ENCODE data around the gene ENDOG.
"Not testable (repeated sequence)": the region's sequence is repeated elsewhere in the genome, so short reads cannot be mapped to it uniquely, and the experiment has no call there.

The ENDOG gene

DNA sequence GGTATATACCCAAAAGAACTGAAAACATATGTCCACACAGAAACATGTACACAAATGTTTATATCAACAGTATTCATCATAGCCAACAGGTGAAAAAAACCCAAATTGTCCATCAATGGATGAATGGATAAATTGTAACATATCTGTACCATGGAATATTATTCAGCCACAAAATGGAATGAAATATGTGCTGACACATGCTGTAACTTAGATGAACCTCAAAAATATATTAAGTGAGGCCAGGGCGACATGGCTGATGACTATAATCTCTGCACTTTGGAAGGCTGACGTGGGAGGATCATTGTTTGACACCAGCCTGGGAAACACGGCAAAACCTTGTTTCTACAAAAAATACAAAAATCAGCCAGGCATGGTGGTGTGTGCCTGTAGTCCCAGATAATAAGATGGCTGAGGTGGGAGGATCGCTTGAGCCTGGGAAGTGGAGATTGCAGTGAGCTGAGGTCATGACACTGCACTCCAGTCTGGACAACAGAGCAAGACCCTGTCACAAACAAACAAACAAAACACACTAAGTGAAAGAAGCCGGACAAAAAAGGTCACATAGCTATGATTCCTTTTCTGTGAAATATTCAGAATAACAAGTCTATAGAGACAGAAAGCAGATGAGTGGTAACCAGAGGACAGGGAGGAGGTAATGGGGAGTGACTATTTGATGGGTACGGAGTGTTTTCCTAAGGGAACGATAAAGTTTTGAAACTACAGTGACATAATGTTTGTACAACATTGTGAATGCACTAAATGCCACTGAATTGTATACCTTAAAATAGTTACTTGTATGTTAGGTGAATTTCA is 52.0 kb downstream of the ENDOG start:
- DNase-seq, result no peak

DNA sequence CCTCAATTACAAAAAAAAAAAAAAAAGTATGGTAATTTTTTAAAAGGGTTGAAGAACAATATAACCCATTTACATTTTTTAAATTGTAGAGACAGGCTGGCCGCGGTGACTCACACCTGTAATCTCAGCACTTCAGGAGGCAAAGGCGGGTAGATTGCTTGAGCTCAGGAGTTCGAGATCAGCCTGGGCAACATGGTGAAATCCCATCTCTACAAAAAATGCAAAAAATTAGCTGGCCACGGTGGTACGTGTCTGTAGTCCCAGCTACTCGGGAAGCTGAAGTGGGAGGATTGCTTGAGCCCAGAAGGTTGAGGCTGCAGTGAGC is 52.6 kb downstream of the ENDOG start:
- not testable (repeated sequence) for DNase-seq

Data from activated CD4-positive, alpha-beta T cell treated with anti-CD3 and anti-CD28 coated beads, Interleukin-2, amount 50 U/mL, for 4 hours (primary cell).